GM21723 (cell line): ENCODE data around the gene FAM186B.

ENCODE experiments used
- ATAC-seq: cut with Tn5 transposase; IDR thresholded peaks from one replicate; pipeline ENCODE4 v1.9.1; 2021; ENCODE audit warnings: mild to moderate bottlenecking, moderate library complexity; ENCODE audit not compliant: unreplicated experiment

Gene FAM186B

DNA sequence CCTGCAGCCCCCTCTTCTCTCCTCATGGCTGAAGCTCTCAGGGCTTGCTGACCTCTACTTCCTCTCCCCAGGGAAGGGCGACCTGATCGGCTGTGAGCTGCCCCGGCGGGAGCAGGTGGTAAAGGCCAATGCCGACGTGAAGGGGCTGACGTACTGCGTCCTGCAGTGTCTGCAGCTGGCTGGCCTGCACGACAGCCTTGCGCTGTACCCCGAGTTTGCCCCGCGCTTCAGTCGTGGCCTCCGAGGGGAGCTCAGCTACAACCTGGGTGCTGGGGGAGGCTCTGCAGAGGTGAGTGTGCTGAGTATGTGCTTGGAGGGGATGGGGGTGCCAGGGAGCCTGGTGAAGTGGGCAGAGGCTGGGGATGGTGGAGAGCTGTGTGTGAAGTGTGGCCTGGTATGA, 51.2 kb downstream of the FAM186B start:
- ATAC-seq: no peak

GRCh38 chr12:49553512-49554088, 51.8 kb downstream of the FAM186B start:
- peak; percentile 49 for ATAC-seq

- ATAC-seq: no peak
These were observed 52.5 kb downstream of the FAM186B start for GRCh38 chr12:49552899-49553298.

- ATAC-seq: no peak
These were observed 53.0 kb downstream of the FAM186B start for GRCh38 chr12:49552425-49552824.

- no peak for ATAC-seq
These were observed 53.4 kb downstream of the FAM186B start for GRCh38 chr12:49552014-49552413.

DNA sequence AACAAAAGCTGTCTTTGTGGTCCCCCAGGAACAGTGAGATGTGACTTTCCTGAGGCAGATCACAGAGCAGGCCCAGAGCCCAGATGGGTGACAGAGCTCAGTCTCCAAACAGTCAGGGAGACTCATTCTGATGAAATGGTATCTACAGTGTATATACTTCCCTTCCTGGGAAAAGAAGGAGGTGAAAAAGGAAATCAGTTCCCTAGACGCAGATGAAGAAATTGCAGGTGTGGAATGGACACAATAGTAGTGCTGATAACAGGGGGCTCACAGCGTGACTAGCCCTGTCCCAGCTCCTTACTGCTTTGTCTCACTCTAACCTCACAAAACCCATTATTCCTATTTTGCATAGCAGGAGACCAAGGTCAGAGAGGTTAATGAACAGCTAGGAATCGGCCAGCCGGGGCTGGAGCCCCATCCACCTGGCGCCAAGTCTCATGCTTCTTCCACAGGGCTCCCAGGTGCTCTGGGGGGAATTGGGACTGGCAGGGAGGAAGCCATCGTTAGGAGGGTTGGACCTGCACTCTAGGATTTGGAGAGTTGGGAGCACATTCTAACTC, 54.7 kb downstream of the FAM186B start:
- no peak for ATAC-seq

DNA sequence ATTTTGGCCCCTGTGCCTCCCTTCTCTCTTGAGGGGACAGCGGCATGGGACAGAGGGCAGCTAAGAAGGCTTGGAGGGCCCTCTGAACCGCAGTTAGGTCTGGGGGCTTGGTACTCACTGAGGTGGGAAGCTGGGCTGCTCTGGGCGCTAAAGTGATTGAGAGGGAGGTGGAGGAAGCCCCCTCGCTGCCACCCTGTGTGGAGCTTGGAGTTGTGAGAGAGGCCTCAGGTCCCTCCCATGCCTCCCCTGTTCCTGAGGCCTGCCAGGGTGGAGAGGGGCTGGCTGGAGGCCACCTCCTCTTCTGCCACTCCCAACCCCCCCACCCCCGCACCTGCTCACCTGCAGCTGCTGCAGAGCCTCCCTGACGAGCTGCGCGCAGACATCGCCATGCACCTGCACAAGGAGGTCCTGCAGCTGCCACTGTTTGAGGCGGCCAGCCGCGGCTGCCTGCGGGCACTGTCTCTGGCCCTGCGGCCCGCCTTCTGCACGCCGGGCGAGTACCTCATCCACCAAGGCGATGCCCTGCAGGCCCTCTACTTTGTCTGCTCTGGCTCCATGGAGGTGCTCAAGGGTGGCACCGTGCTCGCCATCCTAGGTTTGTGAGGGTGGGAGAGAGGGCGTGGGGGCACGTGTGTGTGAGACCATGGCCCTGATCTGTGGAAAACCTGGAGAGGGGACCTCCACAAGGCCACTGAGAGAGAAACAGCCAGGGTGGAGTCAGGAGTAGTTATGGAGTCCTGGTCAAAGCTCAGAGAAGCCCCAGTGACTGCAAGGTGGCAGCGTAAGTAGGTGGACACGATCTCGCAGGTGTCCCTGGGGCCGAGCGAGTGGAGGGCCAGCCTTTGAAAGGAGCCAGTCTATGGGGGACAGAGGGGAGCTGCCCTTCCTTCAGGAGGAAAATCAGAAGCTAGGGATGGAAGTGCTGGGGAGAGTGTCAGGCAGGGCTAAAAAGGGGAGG, 55.4 kb downstream of the FAM186B start:
- no peak for ATAC-seq

GRCh38 chr12:49548822-49549648, 56.4 kb downstream of the FAM186B start:
- no peak for ATAC-seq

DNA sequence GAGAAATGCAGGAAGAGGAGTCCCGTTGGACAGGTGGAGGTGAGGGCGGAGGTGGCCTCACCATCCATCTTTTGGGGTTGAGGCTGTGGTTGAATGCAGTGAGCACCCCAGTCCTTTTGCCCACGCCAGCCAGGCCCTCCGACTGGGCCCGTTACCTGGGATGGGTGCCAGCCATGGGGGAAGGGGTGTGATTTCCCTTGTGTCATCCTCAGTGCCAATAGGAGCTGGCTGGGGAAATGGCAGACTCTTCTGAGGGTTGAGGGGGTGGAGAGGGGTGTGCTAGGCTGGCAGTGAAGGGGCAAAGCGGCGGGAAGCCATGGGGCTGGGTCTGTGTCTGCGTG, 57.0 kb downstream of the FAM186B start:
- ATAC-seq: no peak

- no peak for ATAC-seq
These were observed 58.2 kb downstream of the FAM186B start for GRCh38 chr12:49547090-49547690.

GRCh38 chr12:49546481-49546880, 59.0 kb downstream of the FAM186B start:
- ATAC-seq: no peak

- no peak for ATAC-seq
These were observed 59.6 kb downstream of the FAM186B start for GRCh38 chr12:49545815-49546214.

GRCh38 chr12:49543914-49544815, 61.3 kb downstream of the FAM186B start:
- no peak for ATAC-seq

DNA sequence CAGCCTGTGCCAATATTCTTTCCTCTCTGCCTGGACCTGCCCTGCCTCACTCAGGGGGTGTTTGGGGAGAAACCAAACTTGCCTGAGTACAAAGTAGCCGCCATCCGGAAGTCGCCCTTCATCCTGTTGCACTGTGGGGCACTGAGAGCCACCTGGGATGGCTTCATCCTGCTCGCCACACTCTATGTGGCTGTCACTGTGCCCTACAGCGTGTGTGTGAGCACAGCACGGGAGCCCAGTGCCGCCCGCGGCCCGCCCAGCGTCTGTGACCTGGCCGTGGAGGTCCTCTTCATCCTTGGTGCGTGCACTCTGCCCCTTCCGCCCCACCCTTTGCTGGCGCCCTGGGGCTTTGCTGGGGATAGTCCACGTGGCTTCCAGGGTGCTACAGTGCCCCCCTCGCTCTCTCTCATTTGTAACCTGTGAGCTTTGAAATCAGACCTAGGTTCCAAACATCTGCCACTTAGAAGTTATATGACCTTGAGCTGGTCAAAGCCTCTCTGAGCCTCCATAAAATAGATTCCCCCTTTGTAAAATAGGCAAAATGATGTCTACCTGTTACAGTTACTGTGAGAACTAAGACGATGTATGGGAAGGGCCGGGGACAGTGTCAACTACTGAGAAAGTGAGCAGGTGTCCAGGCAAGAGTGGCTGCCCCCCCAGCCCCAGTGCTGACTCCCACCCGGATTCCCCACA, 62.1 kb downstream of the FAM186B start:
- ATAC-seq: no peak

DNA sequence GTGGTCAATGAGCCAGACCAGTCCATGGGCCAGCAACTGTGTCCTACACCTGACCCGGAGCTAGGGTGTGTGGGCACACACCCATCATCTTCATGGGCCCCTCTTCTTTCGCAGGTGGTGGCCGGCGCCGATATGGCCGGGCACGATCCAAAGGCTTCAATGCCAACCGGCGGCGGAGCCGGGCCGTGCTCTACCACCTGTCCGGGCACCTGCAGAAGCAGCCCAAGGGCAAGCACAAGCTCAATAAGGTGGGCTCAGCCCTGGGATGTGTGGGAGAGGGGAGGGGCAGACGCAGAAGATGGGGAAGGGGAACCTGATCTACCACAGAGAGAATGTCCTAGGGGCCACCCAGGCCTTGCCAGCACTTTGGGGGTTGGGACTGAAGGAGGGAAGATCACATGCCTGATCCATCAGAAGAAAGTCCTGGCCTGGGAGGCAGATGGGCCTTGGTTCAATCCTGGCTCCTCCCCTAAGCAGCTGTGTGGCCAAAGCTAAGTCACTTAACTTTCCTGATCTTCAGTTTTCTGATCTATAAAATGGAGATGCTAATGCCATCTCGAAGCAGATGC, 62.8 kb downstream of the FAM186B start:
- no peak for ATAC-seq

- ATAC-seq: no peak
These were observed 63.4 kb downstream of the FAM186B start for GRCh38 chr12:49541911-49542505.

DNA sequence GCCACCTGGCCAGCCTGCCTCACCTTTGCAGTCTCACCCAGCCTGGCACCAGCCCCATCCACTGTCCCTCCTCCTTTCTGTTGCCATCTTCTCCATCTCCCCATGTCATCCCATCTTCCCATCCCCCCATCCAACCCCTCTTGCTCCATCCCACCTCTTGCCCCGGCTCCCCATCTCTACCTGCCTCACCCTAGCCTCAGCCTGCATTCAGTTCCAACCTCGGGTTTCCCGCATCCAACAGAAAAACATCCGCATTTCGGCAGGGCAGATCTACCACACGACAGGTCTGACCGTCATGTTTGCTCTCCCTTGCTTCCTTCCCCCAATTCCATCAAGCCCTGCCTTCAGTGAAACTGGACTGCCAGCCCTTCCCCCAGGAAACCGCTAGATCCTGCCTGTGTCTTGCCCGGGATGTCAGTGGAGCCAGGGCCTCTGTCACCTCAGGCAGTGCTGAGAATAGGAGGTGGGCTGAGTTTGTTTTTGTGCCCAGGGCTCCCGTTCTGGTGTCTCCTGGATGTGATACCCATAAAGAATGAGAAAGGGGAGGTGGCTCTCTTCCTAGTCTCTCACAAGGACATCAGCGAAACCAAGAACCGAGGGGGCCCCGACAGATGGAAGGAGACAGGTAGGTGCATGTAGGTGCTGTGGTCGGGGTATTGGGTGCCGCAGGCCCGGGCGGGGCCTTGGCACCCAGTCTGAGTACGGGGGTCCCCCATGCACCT, 64.1 kb downstream of the FAM186B start:
- no peak for ATAC-seq
